ENCODE measurements around the gene CACNA1C. TPM values are rescaled to one million over a fixed set of nuclear protein-coding genes. Genes with fewer than 3 reads are reported as not detected.

The CACNA1C gene
- total RNA-seq, 1 experiment from 2014 or later = 1.1 TPM

DNA sequence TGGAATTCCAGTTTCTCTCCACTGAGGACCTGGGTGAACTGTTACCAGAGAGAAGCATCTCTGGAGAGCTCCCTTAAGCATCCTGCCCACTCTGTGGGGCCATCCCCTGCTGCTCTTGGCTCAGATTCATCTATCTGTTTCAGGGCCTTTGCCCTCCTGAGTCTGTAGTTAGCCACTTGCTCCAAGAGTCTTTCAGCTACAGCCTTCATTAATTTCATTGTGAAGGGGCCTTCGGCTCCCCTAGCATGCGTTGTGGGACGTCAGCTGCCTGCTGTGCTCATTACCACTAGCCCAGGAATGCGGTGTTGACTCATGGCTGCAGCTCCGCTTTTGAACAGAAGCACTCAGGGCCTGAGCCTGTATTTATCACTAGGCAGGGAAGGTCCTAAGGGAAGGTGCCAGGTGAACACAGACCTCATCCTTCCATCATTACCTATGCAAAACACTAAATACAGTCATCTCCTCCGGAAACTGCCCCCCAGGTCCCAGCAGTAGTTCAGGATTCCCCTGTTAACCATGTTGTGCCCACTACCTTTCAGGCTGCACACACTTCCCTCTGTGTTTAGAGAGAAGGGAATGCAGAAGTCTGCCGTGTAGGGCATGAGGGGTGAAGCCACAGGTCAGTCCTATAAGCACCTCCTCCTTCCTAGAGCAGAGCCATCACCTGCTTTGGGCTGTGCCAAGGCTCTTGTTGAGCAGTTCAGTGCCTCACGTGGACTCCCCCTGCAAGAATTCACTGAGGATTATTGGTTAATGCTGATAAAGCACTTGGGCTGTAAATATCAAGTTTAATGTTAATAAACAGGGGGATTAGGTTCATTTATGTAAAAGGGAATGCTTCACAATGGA, 191.4 kb downstream of the CACNA1C start:
- peak overlapping the region; percentile 65 to 90 (median 88) for H3K27ac Mint-ChIP-seq
- Histone ChIP-seq H3K4ac (ENCODE audit: low read depth, low read length) (no peak overlapping the region), H2AK5ac (ENCODE audit: insufficient read length, low read length) (no peak overlapping the region), H2BK15ac (ENCODE audit: low read depth, low read length) (no peak overlapping the region), H2BK5ac (ENCODE audit: insufficient read length, low read length) (no peak overlapping the region), H4K20me1 (ENCODE audit: control insufficient read depth, insufficient read depth, insufficient read length) (no peaks in the 10 kb centered on the region), H3K4me2 (ENCODE audit: insufficient read depth, insufficient read length, low read length) (no peak overlapping the region), H4K5ac (ENCODE audit: insufficient read length, low read depth, low read length) (no peak overlapping the region), H3K56ac (ENCODE audit: insufficient read length, low read depth, low read length) (no peak overlapping the region), H3K23ac (ENCODE audit: insufficient read length, low read depth, low read length) (no peak overlapping the region), H2BK12ac (ENCODE audit: insufficient read length, low read depth, low read length) (no peak overlapping the region), H2AFZ (ENCODE audit: low read length) (no peak overlapping the region), H2BK120ac (ENCODE audit: low read depth, low read length, poor library complexity, severe bottlenecking) (no peak overlapping the region), H3K18ac (ENCODE audit: insufficient read length, low read depth, low read length) (peak overlapping the region; percentile 13), H3K27me3 (ENCODE audit: insufficient read depth, low read length) (no peaks in the 10 kb centered on the region), H4K91ac (ENCODE audit: insufficient read length, low read depth, low read length) (no peak overlapping the region), H3K79me1 (ENCODE audit: insufficient read depth, low read depth, low read length, poor library complexity, severe bottlenecking) (no peaks in the 10 kb centered on the region), H2BK20ac (ENCODE audit: low read depth, low read length, poor library complexity, severe bottlenecking) (no peak overlapping the region), H3K9ac (ENCODE audit: extremely low read depth, insufficient read length, low read length) (peak overlapping the region; percentile 10), H3K79me2 (ENCODE audit: insufficient read depth, low read length) (no peaks in the 10 kb centered on the region), H3K4me1 (ENCODE audit: insufficient read depth, low read length) (peaks cover 5% of the 10 kb centered on the region; the same call in 1 of the 2 replicates), H3K27ac (ENCODE audit: insufficient read length, low read depth, low read length) (no peak overlapping the region), H3K23me2 (ENCODE audit: insufficient read length, low read depth, low read length, poor library complexity, severe bottlenecking) (no peaks in the 10 kb centered on the region), H3K9me3 (ENCODE audit: control insufficient read depth, low read depth, low read length) (no peaks in the 10 kb centered on the region), H3K14ac (ENCODE audit: insufficient read depth, low read length) (0 out of 2 replicates have a peak overlapping the region, but pooled peaks have one; percentile 75), H3T11ph (ENCODE audit: low read length) (no peak overlapping the region), H4K8ac (replicated peaks; ENCODE audit: insufficient read length, low read depth, low read length) (no peak overlapping the region)
- H3K27me3 Mint-ChIP-seq (ENCODE audit: low read depth) = no peaks in the 10 kb centered on the region; the same call in 1 of the 2 replicates
- peak overlapping the region in 1 of 2 experiments; percentile 30; a peak in 1 of 5 replicates for H3K4me3 Mint-ChIP-seq
- peaks cover 43 to 57% of the 10 kb centered on the region in 2 experiments for H3K4me1 Mint-ChIP-seq
- H3K36me3 Mint-ChIP-seq (ENCODE audit: insufficient read depth in 1 of 3, low read depth in 3 of 3) = no peaks in the 10 kb centered on the region; a peak in 2 of 7 replicates
- TF ChIP-seq, protein P1, sequence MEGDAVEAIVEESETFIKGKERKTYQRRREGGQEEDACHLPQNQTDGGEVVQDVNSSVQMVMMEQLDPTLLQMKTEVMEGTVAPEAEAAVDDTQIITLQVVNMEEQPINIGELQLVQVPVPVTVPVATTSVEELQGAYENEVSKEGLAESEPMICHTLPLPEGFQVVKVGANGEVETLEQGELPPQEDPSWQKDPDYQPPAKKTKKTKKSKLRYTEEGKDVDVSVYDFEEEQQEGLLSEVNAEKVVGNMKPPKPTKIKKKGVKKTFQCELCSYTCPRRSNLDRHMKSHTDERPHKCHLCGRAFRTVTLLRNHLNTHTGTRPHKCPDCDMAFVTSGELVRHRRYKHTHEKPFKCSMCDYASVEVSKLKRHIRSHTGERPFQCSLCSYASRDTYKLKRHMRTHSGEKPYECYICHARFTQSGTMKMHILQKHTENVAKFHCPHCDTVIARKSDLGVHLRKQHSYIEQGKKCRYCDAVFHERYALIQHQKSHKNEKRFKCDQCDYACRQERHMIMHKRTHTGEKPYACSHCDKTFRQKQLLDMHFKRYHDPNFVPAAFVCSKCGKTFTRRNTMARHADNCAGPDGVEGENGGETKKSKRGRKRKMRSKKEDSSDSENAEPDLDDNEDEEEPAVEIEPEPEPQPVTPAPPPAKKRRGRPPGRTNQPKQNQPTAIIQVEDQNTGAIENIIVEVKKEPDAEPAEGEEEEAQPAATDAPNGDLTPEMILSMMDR (conservative IDR thresholded peaks at IDR 0.05) = no peak
- peak; percentile 80 for DNase-seq
- no CpG with 5 or more reads among the region's 8 CpGs for WGBS (ENCODE audit: extremely low coverage, insufficient read length, low lambda C conversion rate)
- H3K9me3 Mint-ChIP-seq = no peaks in the 10 kb centered on the region; a peak in 1 of 5 replicates

Data from H9 (cell line).